Activated T-helper 2 cell treated with anti-CD3 and anti-CD28 coated beads, Interferon-gamma antibody, Interleukin-2, Interleukin-4, amounts not matched to agents 10 μg/mL and 5 μg/mL and 100 μg/mL, durations not matched to agents 14 hours and 24 hours and 36 hours (primary cell): Measurements from ENCODE around the gene UBR1. TPM values are rescaled to one million over a fixed set of nuclear protein-coding genes. Genes with fewer than 3 reads are reported as not detected.
A peak's percentile ranks its signal among the peaks of the same experiment; 100 is the strongest.
"Not testable (repeated sequence)": the region's sequence is repeated elsewhere in the genome, so short reads cannot be mapped to it uniquely, and the experiment has no call there.

Experiments
- DNase-seq: peaks from one replicate; pipeline ENCODE4 v3.0.0; 2021; ENCODE audit warnings: low spot score
- H3K27ac Mint-ChIP-seq: one replicate; pipeline ENCODE4 v1.8.0; 2021; ENCODE audit warnings: mixed read lengths
- H3K27me3 Mint-ChIP-seq: one replicate; pipeline ENCODE4 v1.8.0; 2021; ENCODE audit warnings: low read depth, mixed read lengths
- H3K36me3 Mint-ChIP-seq: one replicate; pipeline ENCODE4 v1.8.0; 2021; ENCODE audit warnings: low read depth, mixed read lengths
- H3K4me1 Mint-ChIP-seq: one replicate; pipeline ENCODE4 v1.8.0; 2021; ENCODE audit warnings: low read depth, mixed read lengths
- H3K4me3 Mint-ChIP-seq: one replicate; pipeline ENCODE4 v1.8.0; 2021; ENCODE audit warnings: low read depth, mild to moderate bottlenecking, moderate library complexity, mixed read lengths
- H3K9me3 Mint-ChIP-seq: one replicate; pipeline ENCODE4 v1.8.0; 2021; ENCODE audit warnings: mixed read lengths
- intact Hi-C: fragments of 100-400 bp; cut with micrococcal nuclease; formaldehyde crosslinking; loops from one replicate; pipeline ENCODE4 v1.15.1; 2023
- total RNA-seq: library from RNA; stranded (reverse); gene quantifications from 2 replicates; pipeline ENCODE4 v1.2.3, GENCODE V29; 2022

UBR1 gene
- total RNA-seq, 1 donor from 2014 or later, result 36.7 TPM

DNA sequence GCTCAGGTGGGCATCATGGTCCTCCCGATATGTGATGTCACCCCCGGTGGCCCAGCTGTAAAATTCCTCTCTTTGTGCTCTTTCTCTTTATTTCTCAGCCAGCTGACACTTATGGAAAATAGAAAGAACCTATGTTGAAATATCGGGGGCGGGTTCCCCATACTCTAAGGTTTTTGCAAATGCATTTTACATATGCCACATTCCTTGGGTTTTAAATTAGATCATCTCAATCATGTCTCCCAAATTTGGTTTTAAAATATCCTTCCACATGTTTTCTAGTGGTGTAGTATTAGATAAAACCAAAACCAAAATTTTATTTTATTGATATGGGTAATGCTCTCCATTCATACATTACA lies 23.1 kb upstream of the UBR1 start:
- H3K36me3 Mint-ChIP-seq, result no peaks in the 10 kb centered on the region
- H3K4me1 Mint-ChIP-seq, result peaks cover 10% of the 10 kb centered on the region
- H3K27ac Mint-ChIP-seq, result no peak overlapping the region
- intact Hi-C loops, result no loop called here
- no peak for DNase-seq
- H3K27me3 Mint-ChIP-seq, result peaks cover 30% of the 10 kb centered on the region
- H3K4me3 Mint-ChIP-seq, result no peak overlapping the region
- no peaks in the 10 kb centered on the region for H3K9me3 Mint-ChIP-seq

GRCh38 chr15:43128174-43128979 lies 22.5 kb upstream of the UBR1 start:
- intact Hi-C loops, H3K9me3 Mint-ChIP-seq, DNase-seq, H3K27ac Mint-ChIP-seq, H3K36me3 Mint-ChIP-seq, H3K4me3 Mint-ChIP-seq: not testable (repeated sequence)
- peaks cover 30% of the 10 kb centered on the region for H3K27me3 Mint-ChIP-seq
- H3K4me1 Mint-ChIP-seq, result peaks cover 10% of the 10 kb centered on the region

GRCh38 chr15:43127752-43128151 lies 21.9 kb upstream of the UBR1 start:
- Mint-ChIP-seq H3K36me3 (no peaks in the 10 kb centered on the region), H3K4me1 (peaks cover 13% of the 10 kb centered on the region), H3K27me3 (peaks cover 33% of the 10 kb centered on the region), H3K4me3 (no peak overlapping the region), H3K27ac (no peak overlapping the region), H3K9me3 (no peaks in the 10 kb centered on the region)
- intact Hi-C loops, result no loop called here
- DNase-seq, result no peak

DNA sequence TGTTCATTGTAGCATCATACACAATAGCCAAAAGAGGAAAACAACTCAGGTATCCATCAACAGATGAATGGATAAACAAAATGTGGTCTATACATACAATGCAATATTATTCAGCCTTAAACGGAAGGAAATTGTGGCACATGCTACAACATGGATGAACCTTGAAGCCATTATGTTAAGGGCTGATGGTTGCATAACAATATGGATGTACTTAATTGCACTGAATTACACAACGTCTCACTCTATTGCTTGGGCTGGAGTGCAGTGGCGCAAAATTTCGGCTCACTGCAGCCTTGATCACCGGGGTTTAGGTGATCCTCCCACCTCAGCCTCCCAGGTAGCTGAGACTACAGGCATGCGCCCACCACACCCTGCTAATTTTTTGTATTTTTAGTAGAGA lies 20.5 kb upstream of the UBR1 start:
- Mint-ChIP-seq H3K9me3 (no peaks in the 10 kb centered on the region), H3K36me3 (no peaks in the 10 kb centered on the region), H3K27ac (no peak overlapping the region), H3K4me3 (no peak overlapping the region), H3K4me1 (peaks cover 17% of the 10 kb centered on the region), H3K27me3 (peaks cover 28% of the 10 kb centered on the region)
- intact Hi-C loops, result no loop called here
- no peak for DNase-seq

DNA sequence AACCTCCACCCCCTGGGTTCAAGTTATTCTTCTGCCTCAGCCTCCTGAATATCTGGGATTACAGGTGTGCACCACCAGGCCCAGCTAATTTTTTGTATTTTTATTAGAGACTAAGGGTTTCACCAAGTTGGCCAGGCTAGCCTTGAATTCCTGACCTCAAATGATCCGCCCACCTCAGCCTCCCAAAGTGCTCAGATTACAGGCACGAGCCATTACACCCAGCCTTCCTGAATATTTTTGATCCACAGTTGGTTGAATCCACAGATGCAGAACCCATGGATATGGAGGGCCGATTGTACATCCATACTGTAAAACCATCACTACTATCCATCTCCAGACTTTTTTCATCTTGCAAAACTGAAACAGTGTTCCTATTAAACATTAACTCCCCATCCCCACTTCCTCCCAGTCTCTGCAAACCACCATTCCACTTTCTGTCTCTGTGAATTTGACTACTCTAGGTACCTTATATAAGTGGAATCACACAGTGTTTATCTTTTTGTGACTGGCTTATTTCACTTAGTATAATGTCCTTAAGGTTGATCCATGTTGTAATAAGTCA lies 19.3 kb upstream of the UBR1 start:
- no peak for DNase-seq
- peaks cover 33% of the 10 kb centered on the region for H3K27me3 Mint-ChIP-seq
- H3K27ac Mint-ChIP-seq, result no peak overlapping the region
- H3K4me3 Mint-ChIP-seq, result no peak overlapping the region
- intact Hi-C loops, result no loop called here
- peaks cover 17% of the 10 kb centered on the region for H3K4me1 Mint-ChIP-seq
- H3K9me3 Mint-ChIP-seq, result no peaks in the 10 kb centered on the region
- H3K36me3 Mint-ChIP-seq, result no peaks in the 10 kb centered on the region

GRCh38 chr15:43121863-43122262 lies 16.0 kb upstream of the UBR1 start:
- Mint-ChIP-seq H3K4me3 (peak overlapping the region; percentile 10), H3K36me3 (no peaks in the 10 kb centered on the region)
- intact Hi-C loops, result loop anchor here (2.0 kb wide), 1 partner anchor 15 kb away; the partner anchor contains the start of gene UBR1

GRCh38 chr15:43118829-43119228 lies 13.0 kb upstream of the UBR1 start:
- Mint-ChIP-seq H3K4me1 (peaks cover 19% of the 10 kb centered on the region), H3K27me3 (peaks cover 33% of the 10 kb centered on the region), H3K27ac (no peak overlapping the region), H3K4me3 (no peak overlapping the region), H3K36me3 (no peaks in the 10 kb centered on the region), H3K9me3 (no peaks in the 10 kb centered on the region)
- no peak for DNase-seq
- intact Hi-C loops, result no loop called here

More at GRCh38 chr15:43121863-43122262, 16.0 kb upstream of the UBR1 start:
- Mint-ChIP-seq H3K27me3 (peaks cover 25% of the 10 kb centered on the region), H3K4me1 (peaks cover 21% of the 10 kb centered on the region), H3K9me3 (no peaks in the 10 kb centered on the region), H3K27ac (no peak overlapping the region)
- no peak for DNase-seq

- intact Hi-C loops, result no loop called here
- no peak overlapping the region for H3K27ac Mint-ChIP-seq
- H3K36me3 Mint-ChIP-seq, result no peaks in the 10 kb centered on the region
- DNase-seq, result no peak
- peaks cover 33% of the 10 kb centered on the region for H3K27me3 Mint-ChIP-seq
- no peak overlapping the region for H3K4me3 Mint-ChIP-seq
- peaks cover 18% of the 10 kb centered on the region for H3K4me1 Mint-ChIP-seq
- no peaks in the 10 kb centered on the region for H3K9me3 Mint-ChIP-seq
Observed at GRCh38 chr15:43118286-43118685, 12.4 kb upstream of the UBR1 start.

DNA sequence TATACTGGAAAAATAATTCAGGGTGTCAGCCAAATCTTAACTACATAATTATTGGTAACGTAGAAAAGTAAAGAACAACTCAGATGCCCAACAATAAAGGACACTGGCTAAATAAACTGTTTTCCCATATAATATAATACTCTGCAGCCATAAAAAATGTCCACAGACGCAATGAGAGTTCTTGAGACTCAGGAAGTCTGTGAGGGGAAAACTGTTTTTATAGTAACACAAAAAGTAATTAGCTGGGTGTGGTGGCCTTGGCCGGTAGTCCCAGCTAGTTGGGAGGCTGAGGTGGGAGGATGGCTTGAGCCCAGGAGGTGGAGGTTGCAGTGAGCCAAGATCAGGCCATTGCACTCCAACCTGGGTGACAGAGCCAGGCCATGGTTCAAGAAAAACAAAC lies 5.5 kb upstream of the UBR1 start:
- peaks cover 6% of the 10 kb centered on the region for H3K4me1 Mint-ChIP-seq
- H3K4me3 Mint-ChIP-seq, result no peak overlapping the region
- intact Hi-C loops, result no loop called here
- H3K9me3 Mint-ChIP-seq, result no peaks in the 10 kb centered on the region
- H3K27me3 Mint-ChIP-seq, result peaks cover 8% of the 10 kb centered on the region
- H3K27ac Mint-ChIP-seq, result no peak overlapping the region
- DNase-seq, result no peak
- H3K36me3 Mint-ChIP-seq, result no peaks in the 10 kb centered on the region

GRCh38 chr15:43107751-43108150 lies 1.9 kb upstream of the UBR1 start:
- Mint-ChIP-seq H3K4me1 (peaks cover 30% of the 10 kb centered on the region), H3K27ac (no peak overlapping the region), H3K27me3 (no peaks in the 10 kb centered on the region), H3K9me3 (no peaks in the 10 kb centered on the region), H3K36me3 (peaks cover 20% of the 10 kb centered on the region), H3K4me3 (no peak overlapping the region)
- intact Hi-C loops, result loop anchor here (2.0 to 5.0 kb wide), 2 partner anchors 15 to 80 kb away; partner anchors contain the start of gene CCNDBP1
- DNase-seq, result no peak

GRCh38 chr15:43106486-43106829 lies 620 bp upstream of the UBR1 start:
- H3K4me1 Mint-ChIP-seq, result peaks cover 39% of the 10 kb centered on the region
- H3K4me3 Mint-ChIP-seq, result peak overlapping the region; percentile 98
- H3K27ac Mint-ChIP-seq, result peak overlapping the region; percentile 96
- no peaks in the 10 kb centered on the region for H3K27me3 Mint-ChIP-seq
- H3K9me3 Mint-ChIP-seq, result no peaks in the 10 kb centered on the region
- peaks cover 30% of the 10 kb centered on the region for H3K36me3 Mint-ChIP-seq
- intact Hi-C loops, result loop anchor here (1.0 to 5.0 kb wide), 3 partner anchors 16 to 81 kb away; partner anchors contain the start of gene CCNDBP1
- no peak for DNase-seq

DNA sequence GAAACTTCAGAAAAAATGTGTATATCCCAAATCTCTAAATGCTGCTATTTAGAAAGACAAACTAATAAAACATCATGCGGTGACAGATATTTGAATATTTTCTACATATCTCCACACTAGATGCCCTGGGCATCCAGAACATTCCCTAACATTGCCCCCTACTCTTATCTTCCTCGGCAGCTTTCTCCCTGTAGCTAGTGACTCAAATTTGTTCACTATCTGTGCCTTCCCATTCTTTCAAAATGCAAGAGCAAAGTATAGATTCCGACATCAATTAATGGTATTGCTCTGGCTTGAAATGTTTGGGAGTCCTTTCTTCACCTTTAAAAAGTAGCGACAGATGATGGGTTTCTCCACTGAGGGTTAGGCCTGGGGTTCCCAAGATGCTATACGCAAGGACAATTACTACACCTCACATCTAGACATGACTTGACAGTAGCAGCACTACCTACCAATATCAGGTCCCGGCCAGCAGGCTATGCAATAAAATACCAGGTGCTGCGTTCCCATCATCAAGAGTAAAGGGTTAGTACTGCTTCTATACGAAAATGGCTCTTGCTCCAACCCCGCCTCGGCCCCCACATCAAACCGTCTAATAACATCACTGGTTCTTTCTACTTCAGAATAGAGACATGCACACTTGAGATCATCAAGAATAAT lies 631 bp downstream of the UBR1 start:
- Mint-ChIP-seq H3K9me3 (no peaks in the 10 kb centered on the region), H3K4me3 (peak overlapping the region; percentile 98), H3K27me3 (no peaks in the 10 kb centered on the region), H3K27ac (peak overlapping the region; percentile 96), H3K4me1 (peaks cover 50% of the 10 kb centered on the region), H3K36me3 (peaks cover 41% of the 10 kb centered on the region)
- intact Hi-C loops, result loop anchor here (5.0 kb wide), 1 partner anchor 82 kb away; the partner anchor contains the start of gene CCNDBP1
- peak; percentile 28 for DNase-seq

- Mint-ChIP-seq H3K4me3 (peak overlapping the region; percentile 65), H3K4me1 (peaks cover 53% of the 10 kb centered on the region), H3K27me3 (no peaks in the 10 kb centered on the region), H3K36me3 (peaks cover 46% of the 10 kb centered on the region), H3K9me3 (no peaks in the 10 kb centered on the region), H3K27ac (no peak overlapping the region)
- DNase-seq, result no peak
- intact Hi-C loops, result no loop called here
Observed at GRCh38 chr15:43104426-43104825, 1.4 kb downstream of the UBR1 start.
